SK-N-MC (cell line): ENCODE results near the gene PPP6C.
A peak's percentile ranks its signal among the peaks of the same experiment; 100 is the strongest.

Experiments used
- DNase-seq: peaks from one replicate; pipeline ENCODE4 v3.0.0-alpha.2; 2011; ENCODE audit warnings: low read depth, low spot score
- H3K27ac ChIP-seq: fragments of 200-600 bp; sonication (generic); 2 replicates; pipeline ENCODE4 v1.5.1; 2016; ENCODE audit warnings: mixed run types
- H3K36me3 ChIP-seq: fragments of 200-600 bp; sonication (generic); 2 replicates; pipeline ENCODE4 v1.6.1; 2017; ENCODE audit warnings: antibody characterized with exemption, low read length, mixed read lengths; ENCODE audit not compliant: insufficient read depth
- H3K4me3 ChIP-seq: fragments of 200-600 bp; sonication (generic); 2 replicates; pipeline ENCODE4 v1.5.1; 2016
- H3K9ac ChIP-seq: fragments of 200-600 bp; sonication (generic); 2 replicates; pipeline ENCODE4 v1.8.0; 2017; ENCODE audit warnings: mixed run types, mixed read lengths; ENCODE audit not compliant: insufficient read length
- H3K9me3 ChIP-seq: fragments of 200-600 bp; sonication (generic); 2 replicates; pipeline ENCODE4 v1.6.1; 2017; ENCODE audit warnings: low read depth, mild to moderate bottlenecking, antibody characterized with exemption, low read length, moderate library complexity, mixed read lengths
- EZH2 ChIP-seq: fragments of 200-600 bp; sonication (generic); IDR thresholded peaks from one replicate; pipeline ENCODE4 v1.6.1; 2017; ENCODE audit warnings: antibody characterized with exemption
- FOXP2 ChIP-seq: optimal IDR thresholded peaks from 2 replicates; pipeline ENCODE3; 2011; ENCODE audit warnings: mild to moderate bottlenecking, moderate library complexity; ENCODE audit not compliant: insufficient read depth; ENCODE audit errors: extremely low read length, control extremely low read depth
- POLR2AphosphoS5 ChIP-seq: IDR thresholded peaks from 2 replicates; pipeline ENCODE4 v1.6.1; 2012; ENCODE audit warnings: mild to moderate bottlenecking, low read depth, low read length, borderline replicate concordance

Gene PPP6C

DNA sequence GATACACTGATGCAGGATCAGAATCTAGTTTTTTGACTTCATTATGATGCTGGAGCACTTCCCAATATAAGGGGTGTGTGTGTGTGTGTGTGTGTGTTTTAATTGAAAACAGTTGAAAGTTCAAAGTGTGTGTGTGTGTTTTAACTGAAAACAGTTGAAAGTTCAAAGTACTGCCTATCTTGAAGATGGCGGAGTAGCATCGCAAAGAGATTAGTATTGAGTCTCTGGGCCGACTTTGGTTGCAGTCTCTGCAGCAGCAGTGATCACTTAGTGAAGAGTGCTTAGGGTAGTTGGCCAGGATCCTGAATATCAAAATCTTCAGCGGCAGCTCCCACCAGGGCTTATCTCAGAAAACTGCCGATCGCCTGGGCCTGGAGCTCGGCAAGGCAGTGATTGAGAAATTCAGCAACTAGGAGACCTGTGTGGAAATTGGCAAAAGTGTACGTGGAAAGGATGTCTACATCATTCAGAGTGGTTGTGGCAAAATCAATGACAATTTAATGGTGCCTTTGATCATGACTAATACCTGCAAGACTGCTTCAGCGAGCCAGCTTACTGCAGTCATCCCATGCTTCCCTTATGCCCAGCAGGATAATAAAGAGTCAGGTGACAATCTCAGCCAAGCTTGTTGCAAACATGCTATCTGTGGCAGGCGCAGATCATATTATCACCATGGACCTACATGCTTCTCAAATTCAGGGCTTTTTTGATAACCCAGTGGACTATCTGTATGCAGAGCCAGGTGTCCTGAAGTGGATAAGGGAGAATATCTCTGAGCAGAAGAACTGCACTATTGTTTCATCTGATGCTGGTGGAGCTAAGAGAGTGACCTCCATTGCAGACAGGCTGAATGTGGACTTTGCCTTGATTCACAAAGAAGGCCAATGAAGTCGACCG lies 39.0 kb downstream of the PPP6C start:
- Histone ChIP-seq H3K27ac (no peak overlapping the region), H3K36me3 (peaks cover 47% of the 10 kb centered on the region), H3K9ac (no peak overlapping the region), H3K9me3 (no peaks in the 10 kb centered on the region), H3K4me3 (no peak overlapping the region)
- no peak for DNase-seq
- TF ChIP-seq EZH2 (no peak), FOXP2 (no peak), POLR2AphosphoS5 (no peak)

DNA sequence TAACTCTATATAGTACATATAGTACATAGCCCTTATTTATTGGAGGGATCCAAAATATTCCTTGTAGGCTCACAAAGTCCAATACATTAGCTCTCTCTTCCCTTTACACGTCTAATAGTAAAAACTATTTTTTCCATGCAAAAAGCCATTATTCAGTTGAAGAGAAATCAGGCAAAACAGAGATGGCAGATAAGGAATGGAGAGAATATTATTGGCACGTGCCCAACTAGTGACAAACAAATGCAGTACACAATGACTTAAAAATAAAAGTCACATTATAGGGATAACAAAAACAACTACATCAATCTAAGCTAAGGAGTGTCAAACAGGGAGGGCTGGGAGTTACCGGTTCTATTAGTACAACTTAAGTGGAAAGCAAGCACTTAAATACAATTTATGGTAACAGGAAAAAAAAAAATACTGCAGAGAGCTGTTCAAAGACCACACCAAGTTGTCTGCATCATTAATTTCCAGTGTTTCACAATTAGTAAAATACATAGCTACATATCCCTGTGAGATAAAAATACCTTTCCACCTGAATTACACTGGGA lies 42.1 kb downstream of the PPP6C start:
- no peak for DNase-seq
- Histone ChIP-seq H3K9ac (no peak overlapping the region), H3K4me3 (no peak overlapping the region), H3K9me3 (no peaks in the 10 kb centered on the region), H3K36me3 (peaks cover 32% of the 10 kb centered on the region), H3K27ac (no peak overlapping the region)
- TF ChIP-seq FOXP2 (no peak), EZH2 (no peak), POLR2AphosphoS5 (no peak)

DNA sequence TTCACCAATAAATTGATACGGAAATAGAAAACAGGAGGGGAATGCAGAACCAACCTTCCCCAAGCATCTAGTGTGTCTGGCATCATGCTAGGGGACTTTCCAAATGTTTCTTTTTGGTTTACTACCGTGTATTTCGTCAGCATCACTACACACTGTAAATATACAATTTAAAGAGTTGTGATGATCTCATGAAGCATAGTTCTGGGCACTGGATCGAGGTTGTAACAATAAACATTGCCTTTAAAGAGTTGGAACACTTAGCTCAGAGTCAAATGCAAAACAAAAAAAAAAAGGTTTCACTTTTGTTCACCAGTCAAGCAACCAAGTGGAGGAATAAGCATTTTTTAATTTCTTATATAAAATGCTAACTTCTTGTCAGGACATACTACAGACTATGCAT lies 43.4 kb downstream of the PPP6C start:
- Histone ChIP-seq H3K9ac (no peak overlapping the region), H3K27ac (no peak overlapping the region), H3K36me3 (peaks cover 21% of the 10 kb centered on the region), H3K9me3 (no peaks in the 10 kb centered on the region), H3K4me3 (no peak overlapping the region)
- no peak for TF ChIP-seq POLR2AphosphoS5
- TF ChIP-seq FOXP2, result no peak
- no peak for TF ChIP-seq EZH2
- no peak for DNase-seq

DNA sequence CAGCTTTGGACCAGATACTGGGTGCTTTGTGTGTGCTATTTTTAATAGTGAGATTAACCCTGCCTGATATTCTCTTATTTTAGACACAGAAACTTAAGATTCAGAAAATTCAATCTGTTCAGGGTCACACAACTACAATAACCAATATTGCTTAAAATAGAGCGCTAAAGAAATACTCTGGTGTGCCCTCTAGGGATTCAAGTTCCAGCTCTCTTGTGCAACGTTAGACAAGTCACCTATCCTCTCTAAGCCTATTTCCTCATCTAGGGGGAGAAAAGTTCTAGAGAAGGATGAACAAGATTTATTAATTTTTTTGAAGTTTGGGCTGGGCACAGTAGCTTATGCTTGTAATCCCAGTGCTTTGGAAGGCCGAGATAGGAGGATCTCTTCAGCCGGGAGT lies 44.2 kb downstream of the PPP6C start:
- Histone ChIP-seq H3K27ac (no peak overlapping the region), H3K4me3 (no peak overlapping the region), H3K9me3 (no peaks in the 10 kb centered on the region), H3K9ac (no peak overlapping the region), H3K36me3 (peaks cover 13% of the 10 kb centered on the region)
- TF ChIP-seq POLR2AphosphoS5 (no peak), EZH2 (no peak), FOXP2 (no peak)
- DNase-seq, result no peak

DNA sequence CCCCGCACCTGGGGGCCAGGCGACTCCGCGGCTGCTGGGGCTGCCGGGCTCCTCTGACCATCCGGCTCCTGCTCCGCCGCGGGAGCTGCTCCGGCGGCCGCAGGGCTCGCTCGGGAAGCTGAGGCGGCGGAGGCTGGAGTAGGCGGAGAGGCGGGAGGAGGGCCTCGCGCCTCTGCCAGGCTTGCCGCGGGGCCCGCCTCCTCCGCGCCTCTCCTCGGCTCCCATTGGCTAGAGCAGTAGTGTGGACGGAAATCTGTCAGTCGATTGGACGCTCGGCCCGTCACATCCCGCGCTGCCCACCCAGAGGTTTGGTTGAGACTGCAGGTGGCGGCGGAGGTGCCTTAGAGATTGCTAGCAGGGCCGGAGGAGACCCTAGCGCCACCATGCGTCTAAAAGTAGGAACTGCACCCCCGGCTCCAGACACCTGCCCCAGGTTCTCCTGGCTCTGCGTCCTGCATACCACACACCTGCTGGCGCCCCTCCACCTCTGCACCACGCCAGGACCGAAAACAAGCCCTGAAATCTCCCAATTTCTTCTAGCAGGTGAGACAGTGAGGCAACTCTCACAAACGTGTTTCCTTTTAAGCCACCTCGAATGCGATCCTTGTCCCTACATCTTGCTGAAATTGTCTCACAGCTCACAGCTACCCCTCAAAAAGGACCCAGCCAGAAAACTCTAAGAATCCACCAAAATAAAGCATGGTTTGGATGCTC lies 46.1 kb downstream of the PPP6C start, which contains the start of gene SCAI:
TSS of gene SCAI (minus strand) at position 152 of the 714 bp plus-strand sequence. CDS start at position 61, 91 bp downstream.
- Histone ChIP-seq H3K36me3 (peaks cover 3% of the 10 kb centered on the region; the same call in 1 of the 2 replicates), H3K4me3 (peak within 1 kb of the TSS; percentile 77), H3K9me3 (no peaks in the 10 kb centered on the region), H3K27ac (no peak within 1 kb of the TSS), H3K9ac (peak within 1 kb of the TSS; percentile 74)
- TF ChIP-seq POLR2AphosphoS5 (peak; percentile 75; the same call in 1 of the 2 replicates), EZH2 (no peak)
- peak; percentile 90 for DNase-seq

DNA sequence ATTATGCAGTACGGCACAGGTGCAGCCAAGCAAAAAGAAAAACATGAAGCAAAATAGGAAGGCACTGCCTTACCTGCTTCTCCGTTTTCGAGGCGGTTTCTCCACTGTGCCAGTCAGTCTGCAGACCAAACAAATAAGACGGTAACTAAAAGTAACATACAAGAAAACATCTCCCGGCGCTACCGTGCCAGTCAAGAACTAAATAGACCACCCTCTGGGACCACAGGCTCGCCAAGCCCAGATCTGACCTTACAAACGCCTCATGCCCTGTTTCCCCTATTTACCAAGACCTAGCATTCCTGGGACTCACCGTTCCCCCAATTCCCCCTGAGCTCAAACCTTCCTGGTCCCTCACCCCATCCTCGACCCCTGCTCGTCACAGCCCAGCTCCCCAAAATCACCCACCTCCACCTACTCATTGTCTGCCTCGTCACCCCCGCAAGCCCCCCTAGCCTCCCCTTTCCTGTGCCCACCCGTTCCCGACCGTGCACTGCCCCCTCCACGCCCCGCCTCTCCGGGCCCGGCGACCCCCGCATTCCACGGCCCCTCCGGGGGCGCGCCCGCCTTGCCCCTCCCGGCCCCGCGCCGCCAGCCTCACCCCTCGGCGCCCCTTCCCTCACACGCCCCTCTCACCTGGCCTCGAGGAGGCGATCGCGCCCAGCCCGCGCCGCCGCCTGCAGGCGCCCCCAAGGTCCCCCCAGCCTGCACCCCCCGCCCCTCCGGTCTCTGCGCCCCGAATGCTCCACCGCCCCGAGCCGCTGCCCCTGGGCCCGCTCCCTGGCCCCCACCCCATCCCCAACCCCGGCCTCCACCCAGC lies 46.8 kb downstream of the PPP6C start:
- H3K36me3 ChIP-seq, result peaks cover 3% of the 10 kb centered on the region; the same call in 1 of the 2 replicates
- no peaks in the 10 kb centered on the region for H3K9me3 ChIP-seq
- H3K4me3 ChIP-seq, result peak overlapping the region; percentile 77
- H3K9ac ChIP-seq, result peak overlapping the region; percentile 74
- no peak for DNase-seq
- TF ChIP-seq FOXP2 (no peak), POLR2AphosphoS5 (no peak), EZH2 (no peak)
- H3K27ac ChIP-seq, result no peak overlapping the region

DNA sequence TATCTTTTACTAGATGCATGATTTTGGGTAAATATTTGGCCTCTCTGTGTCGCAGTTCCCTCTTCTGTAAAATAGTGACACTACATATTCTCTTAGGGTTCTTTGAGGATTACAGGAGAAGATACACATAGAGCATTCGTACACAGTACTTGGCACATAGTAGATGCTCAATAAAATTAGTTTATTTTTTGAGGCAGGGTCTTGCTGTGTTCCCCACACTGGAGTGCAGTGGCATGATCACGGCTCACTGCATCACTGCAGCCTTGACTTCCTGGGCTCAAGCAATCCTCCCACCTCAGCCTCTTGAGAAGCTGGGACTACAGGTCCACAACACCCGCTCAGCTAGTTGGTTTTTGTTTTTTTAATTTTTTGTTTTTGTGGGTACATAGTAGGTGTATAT lies 47.9 kb downstream of the PPP6C start:
- no peak overlapping the region for H3K4me3 ChIP-seq
- H3K9me3 ChIP-seq, result no peaks in the 10 kb centered on the region
- no peak for DNase-seq
- H3K36me3 ChIP-seq, result peaks cover 3% of the 10 kb centered on the region; the same call in 1 of the 2 replicates
- no peak overlapping the region for H3K27ac ChIP-seq
- no peak overlapping the region for H3K9ac ChIP-seq
- no peak for TF ChIP-seq FOXP2
- TF ChIP-seq POLR2AphosphoS5, result no peak
- TF ChIP-seq EZH2, result no peak

DNA sequence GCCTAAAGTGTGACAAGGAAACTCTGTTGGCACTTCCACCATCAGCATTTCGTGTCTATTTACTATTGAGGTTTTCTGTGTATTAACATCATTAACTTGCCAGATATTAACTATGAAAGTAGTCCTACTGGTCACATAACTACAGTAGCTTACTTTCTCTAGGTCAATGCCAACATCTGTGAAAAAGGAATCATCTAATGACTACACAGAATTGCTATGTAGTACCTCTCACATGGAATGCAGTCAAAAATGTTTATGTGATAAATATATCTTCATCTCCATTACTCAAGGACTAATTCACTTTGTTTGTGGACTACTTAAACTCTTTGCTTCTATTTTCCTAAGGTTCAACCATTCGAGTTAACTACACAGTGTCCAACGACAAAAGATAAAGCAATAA lies 48.4 kb downstream of the PPP6C start:
- TF ChIP-seq FOXP2 (no peak), EZH2 (no peak), POLR2AphosphoS5 (no peak)
- no peak overlapping the region for H3K27ac ChIP-seq
- H3K9me3 ChIP-seq, result no peaks in the 10 kb centered on the region
- H3K36me3 ChIP-seq, result peaks cover 3% of the 10 kb centered on the region; the same call in 1 of the 2 replicates
- no peak for DNase-seq
- H3K9ac ChIP-seq, result no peak overlapping the region
- no peak overlapping the region for H3K4me3 ChIP-seq
